ENCODE measurements around the gene ACAA2. TPM values are rescaled to one million over a fixed set of nuclear protein-coding genes. Genes with fewer than 3 reads are reported as not detected.

ACAA2 gene
- total and polyA plus RNA-seq, 9 donors = 28.6 to 96.2 (median 44.1) TPM

DNA sequence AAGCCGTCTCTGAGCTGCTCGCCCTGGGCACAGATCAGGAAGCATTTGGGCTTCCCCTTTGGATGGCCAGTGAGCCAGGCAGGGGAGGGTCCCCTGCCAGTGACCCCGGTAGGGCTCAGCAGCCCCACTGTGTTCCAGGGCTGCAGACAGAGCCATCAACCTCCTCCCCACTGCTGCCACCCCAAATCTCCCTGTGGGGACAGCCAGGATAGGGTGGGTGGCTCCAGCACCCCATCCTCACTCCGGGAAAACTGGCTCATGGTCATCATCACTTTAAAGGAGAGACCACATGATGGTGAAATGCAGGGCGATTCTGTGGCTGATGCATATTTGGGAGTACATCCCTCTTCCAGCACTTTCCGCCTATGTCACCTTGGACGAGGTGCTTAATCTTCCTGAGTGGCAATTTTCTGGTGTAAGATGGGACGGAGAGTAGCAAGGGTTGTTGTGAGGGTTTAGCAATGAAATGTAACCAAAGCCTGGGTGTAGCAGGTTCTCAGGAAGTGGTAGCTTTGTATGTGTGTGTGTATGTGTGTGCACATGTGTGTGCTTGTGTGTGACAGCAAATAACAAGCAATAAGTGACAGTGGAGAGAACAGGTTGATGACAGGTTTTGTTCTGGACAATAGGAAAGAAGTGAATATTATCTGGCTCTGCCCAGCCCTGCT lies 61.8 kb downstream of the ACAA2 start:
- DNase-seq = no peak
- Histone ChIP-seq H3K27me3 (no peaks in the 10 kb centered on the region), H3K4me1 (ENCODE audit: insufficient read depth) (no peaks in the 10 kb centered on the region), H3K27ac (no peak overlapping the region), H3K36me3 (no peaks in the 10 kb centered on the region), H3K9me3 (no peaks in the 10 kb centered on the region), H3K4me3 (no peak overlapping the region)
- 75 to 78% (median 75%) methylated on average over 8 of the region's 8 CpGs for WGBS, 3 donors
- intact Hi-C loops (cut with DNase I) = no loop called here
- TF ChIP-seq POLR2A (IDR thresholded peaks at IDR 0.05) (no peak), EP300 (IDR thresholded peaks at IDR 0.05) (no peak)
- TF ChIP-seq, protein P1, sequence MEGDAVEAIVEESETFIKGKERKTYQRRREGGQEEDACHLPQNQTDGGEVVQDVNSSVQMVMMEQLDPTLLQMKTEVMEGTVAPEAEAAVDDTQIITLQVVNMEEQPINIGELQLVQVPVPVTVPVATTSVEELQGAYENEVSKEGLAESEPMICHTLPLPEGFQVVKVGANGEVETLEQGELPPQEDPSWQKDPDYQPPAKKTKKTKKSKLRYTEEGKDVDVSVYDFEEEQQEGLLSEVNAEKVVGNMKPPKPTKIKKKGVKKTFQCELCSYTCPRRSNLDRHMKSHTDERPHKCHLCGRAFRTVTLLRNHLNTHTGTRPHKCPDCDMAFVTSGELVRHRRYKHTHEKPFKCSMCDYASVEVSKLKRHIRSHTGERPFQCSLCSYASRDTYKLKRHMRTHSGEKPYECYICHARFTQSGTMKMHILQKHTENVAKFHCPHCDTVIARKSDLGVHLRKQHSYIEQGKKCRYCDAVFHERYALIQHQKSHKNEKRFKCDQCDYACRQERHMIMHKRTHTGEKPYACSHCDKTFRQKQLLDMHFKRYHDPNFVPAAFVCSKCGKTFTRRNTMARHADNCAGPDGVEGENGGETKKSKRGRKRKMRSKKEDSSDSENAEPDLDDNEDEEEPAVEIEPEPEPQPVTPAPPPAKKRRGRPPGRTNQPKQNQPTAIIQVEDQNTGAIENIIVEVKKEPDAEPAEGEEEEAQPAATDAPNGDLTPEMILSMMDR (IDR thresholded peaks at IDR 0.05) = no peak

DNA sequence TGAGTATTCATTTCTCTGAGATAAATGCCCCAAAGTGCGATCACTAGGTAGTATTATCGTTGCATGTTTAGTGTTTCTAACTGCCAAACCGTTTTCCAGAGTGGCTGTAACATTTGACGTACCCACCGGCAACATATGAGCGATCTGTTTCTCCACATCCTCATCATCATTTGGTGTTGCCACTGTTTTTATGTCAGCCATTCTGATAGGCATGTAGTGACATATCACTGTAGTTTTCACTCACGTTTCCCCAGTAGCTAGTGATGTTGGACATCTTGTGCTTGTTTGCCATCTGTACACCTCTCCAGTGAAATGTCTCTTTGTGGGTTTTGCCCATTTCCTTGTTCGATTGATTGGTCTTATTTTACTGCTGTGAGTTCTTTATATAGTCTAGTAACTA lies 63.8 kb downstream of the ACAA2 start:
- 74 to 83% (median 74%) methylated on average over 8 of the region's 8 CpGs for WGBS, 3 donors
- Histone ChIP-seq H3K36me3 (no peaks in the 10 kb centered on the region), H3K27me3 (no peaks in the 10 kb centered on the region), H3K4me3 (no peak overlapping the region), H3K4me1 (ENCODE audit: insufficient read depth) (no peaks in the 10 kb centered on the region), H3K9me3 (no peaks in the 10 kb centered on the region), H3K27ac (no peak overlapping the region)
- TF ChIP-seq POLR2A (IDR thresholded peaks at IDR 0.05) (no peak), EP300 (IDR thresholded peaks at IDR 0.05) (no peak)
- TF ChIP-seq, protein P1 (IDR thresholded peaks at IDR 0.05) = no peak
- DNase-seq = no peak
- intact Hi-C loops (cut with DNase I) = no loop called here

DNA sequence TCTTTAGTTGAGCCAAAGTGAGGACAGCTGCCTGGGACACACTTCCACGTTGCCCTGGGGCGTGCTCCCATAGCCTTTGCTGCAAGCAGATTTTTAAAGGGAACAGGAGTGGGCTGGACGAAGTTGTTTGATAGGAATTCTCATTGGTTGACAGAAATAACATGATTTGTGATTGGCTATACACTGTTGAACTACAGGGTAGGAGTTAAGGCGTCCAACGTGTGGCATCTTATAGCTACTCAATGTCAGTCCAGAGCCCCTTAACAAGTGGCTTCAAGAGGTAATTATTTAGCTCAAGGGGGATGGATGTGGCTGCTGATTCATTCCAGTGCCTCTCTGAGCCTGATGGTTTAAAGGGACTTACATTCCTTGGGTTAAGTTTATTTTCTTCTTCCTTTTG lies 65.5 kb downstream of the ACAA2 start:
- no peak for DNase-seq
- 56 to 70% (median 64%) methylated on average over 5 of the region's 5 CpGs for WGBS, 3 donors
- no peaks in the 10 kb centered on the region for H3K27me3 ChIP-seq

DNA sequence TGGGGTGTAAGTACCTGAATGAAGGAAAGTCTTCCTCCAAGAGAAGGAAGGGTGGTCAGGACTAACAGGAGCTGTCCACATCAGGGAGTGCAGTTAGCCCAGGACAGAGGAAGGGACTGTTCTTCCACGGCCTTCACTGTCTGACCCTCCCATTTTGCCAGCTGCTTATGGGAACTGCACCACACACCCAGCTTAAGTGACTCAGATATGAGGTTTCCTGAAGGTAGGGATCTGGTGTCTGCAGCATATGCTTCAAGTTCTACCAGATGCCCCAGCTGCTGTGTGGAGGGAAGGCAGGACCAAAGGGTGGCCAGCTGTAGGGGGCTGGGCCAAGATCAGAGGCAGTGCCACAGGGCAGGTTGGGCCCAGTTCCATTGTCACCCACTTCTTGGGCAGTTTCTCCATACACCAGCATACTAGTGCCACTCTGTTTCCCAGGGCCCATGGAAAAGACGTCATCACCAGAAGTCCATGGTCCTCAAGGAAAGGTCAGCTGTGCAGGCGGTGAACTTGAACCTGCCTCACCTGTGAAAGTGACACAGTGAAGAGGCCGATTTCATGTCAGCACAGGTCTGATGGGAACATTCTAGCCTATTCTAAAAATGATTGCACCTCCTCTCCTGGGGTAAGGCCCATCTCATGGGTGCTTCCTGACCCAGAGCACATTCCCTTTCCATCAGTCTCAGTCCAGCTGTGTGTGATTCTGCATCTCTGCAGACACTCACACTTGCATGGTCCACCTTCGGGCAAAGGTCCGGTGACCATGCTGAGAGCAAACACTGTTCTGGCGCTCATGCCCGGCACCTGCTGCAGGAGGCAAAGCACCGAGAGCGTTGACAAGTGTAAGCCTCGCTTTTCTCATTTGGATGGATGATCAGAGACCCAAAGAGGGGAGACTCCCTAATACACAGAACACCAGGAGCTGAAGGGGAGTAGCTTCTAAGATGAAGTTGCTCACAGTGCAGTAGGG lies 68.0 kb downstream of the ACAA2 start:
- TF ChIP-seq, protein P1 (IDR thresholded peaks at IDR 0.05) = no peak
- TF ChIP-seq EP300 (IDR thresholded peaks at IDR 0.05) = no peak
- no peak for TF ChIP-seq POLR2A (IDR thresholded peaks at IDR 0.05)
- H3K36me3 ChIP-seq = no peaks in the 10 kb centered on the region
- WGBS, 3 donors = 89 to 90% (median 90%) methylated on average over 11 of the region's 11 CpGs
- no peaks in the 10 kb centered on the region for H3K27me3 ChIP-seq
- no peaks in the 10 kb centered on the region for H3K9me3 ChIP-seq
- intact Hi-C loops (cut with DNase I) = no loop called here
- no peaks in the 10 kb centered on the region for H3K4me1 ChIP-seq (ENCODE audit: insufficient read depth)
- DNase-seq = no peak
- H3K4me3 ChIP-seq = no peak overlapping the region
- H3K27ac ChIP-seq = no peak overlapping the region

More for the DNA sequence above, 65.5 kb downstream of the ACAA2 start:
- TF ChIP-seq, protein P1 (IDR thresholded peaks at IDR 0.05) = no peak
- TF ChIP-seq EP300 (IDR thresholded peaks at IDR 0.05) (no peak), POLR2A (IDR thresholded peaks at IDR 0.05) (no peak)
- H3K9me3 ChIP-seq = no peaks in the 10 kb centered on the region
- no peak overlapping the region for H3K4me3 ChIP-seq
- H3K4me1 ChIP-seq (ENCODE audit: insufficient read depth) = no peaks in the 10 kb centered on the region
- no peak overlapping the region for H3K27ac ChIP-seq
- no peaks in the 10 kb centered on the region for H3K36me3 ChIP-seq
- intact Hi-C loops (cut with DNase I) = no loop called here
